Ascending aorta (tissue), 2 donors: Measurements from ENCODE around the gene LCOR. TPM values are rescaled to one million over a fixed set of nuclear protein-coding genes. Genes with fewer than 3 reads are reported as not detected.

Experiments
- DNase-seq, 2 donors: peaks; one replicate each; pipeline ENCODE4 v3.0.0-alpha.2; 2019; ENCODE audit warnings: low spot score in 2 of 2
- H3K27ac ChIP-seq, 2 donors: fragments of 200-600 bp; sonication (generic); one replicate each; pipeline ENCODE4 v1.5.1; 2016 to 2017; ENCODE audit warnings: mild to moderate bottlenecking in 1 of 2
- H3K27me3 ChIP-seq: fragments of 200-600 bp; sonication (generic); one replicate; pipeline ENCODE4 v1.5.1; 2017
- H3K36me3 ChIP-seq, 2 donors: fragments of 200-600 bp; sonication (generic); one replicate each; pipeline ENCODE4 v1.5.1; 2016
- H3K4me1 ChIP-seq, 2 donors: fragments of 200-600 bp; sonication (generic); one replicate each; pipeline ENCODE4 v1.5.1; 2016 to 2017; ENCODE audit warnings: mild to moderate bottlenecking in 1 of 2
- H3K4me3 ChIP-seq, 2 donors: fragments of 200-600 bp; sonication (generic); one replicate each; pipeline ENCODE4 v1.5.1; 2016 to 2017; ENCODE audit warnings: mild to moderate bottlenecking in 1 of 2
- H3K9me3 ChIP-seq, 2 donors: fragments of 200-600 bp; sonication (generic); one replicate each; pipeline ENCODE4 v1.5.1; 2016
- intact Hi-C: fragments of 100-400 bp; cut with DNase I; formaldehyde crosslinking; loops from one replicate; pipeline ENCODE4 v1.15.1; 2023
- total RNA-seq: library from RNA; depleted of rRNA; stranded (reverse); fragments of >200 nt; gene quantifications from one replicate; pipeline ENCODE4 v1.1.0, GENCODE V29; 2016
- TF ChIP-seq, protein P1 (sequence below), 3 experiments: fragments of 200-600 bp in 2 of 3; fragments of 450-650 bp in 1 of 3; sonication (generic) in 2 of 3; IDR thresholded peaks; one replicate each; pipeline ENCODE4 v1.5.1; 2016 to 2019; ENCODE audit warnings: antibody characterized with exemption in 3 of 3, mild to moderate bottlenecking in 1 of 3, moderate library complexity in 1 of 3

LCOR gene
- total RNA-seq, 1 donor from 2014 or later: 7.5 TPM

DNA sequence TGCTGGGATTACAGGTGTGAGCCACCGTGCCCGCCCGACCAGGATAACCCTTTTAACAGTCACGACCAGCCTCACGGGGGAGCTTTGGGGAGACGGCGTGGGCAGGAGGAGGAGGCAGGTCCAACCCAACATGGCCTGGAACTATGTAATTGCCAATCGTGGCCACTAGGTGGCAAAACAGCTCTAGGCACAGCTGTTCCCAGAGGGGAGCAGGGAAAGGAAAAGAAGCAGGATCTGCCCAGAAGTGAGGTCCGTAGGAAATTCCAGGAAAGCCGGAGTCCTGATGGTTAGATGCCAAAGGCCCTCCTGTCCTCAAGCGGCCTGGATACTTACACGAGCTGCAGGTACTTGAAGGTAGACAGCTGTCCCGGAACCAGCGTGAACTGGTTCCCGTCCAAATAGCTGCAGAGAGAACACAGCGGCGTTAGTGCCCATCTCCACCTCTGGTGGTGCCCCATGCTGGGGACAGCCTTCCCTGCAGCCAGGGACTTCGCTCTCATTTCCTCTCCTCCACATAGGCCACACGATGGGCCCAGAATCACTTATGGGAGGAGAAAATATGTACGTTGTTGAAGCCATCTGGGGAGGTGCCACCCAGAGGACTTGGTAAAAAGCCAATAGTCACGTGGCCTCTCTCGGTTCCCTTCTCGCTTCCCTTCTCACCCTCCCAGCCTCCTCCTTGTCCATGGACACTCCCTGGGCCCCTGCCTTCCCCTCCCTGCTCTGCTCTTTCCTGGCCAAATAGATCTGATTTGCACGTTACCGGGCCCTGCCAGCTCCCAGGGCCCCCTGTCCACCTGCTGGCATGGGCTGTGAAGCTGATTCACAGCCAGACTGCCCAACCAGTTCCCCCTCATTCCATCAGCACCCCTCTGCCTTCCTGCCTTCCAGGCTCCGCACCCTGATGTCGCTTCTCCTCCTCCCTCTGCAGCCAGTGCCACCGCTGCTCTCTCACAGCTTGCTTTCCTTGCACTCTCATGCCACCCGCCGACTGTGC, 205.6 kb downstream of the LCOR start:
- Histone ChIP-seq H3K27ac (no peak overlapping the region), H3K4me1 (no peaks in the 10 kb centered on the region), H3K36me3 (no peaks in the 10 kb centered on the region), H3K4me3 (peak overlapping the region; percentile 44 to 63), H3K9me3 (no peaks in the 10 kb centered on the region), H3K27me3 (no peaks in the 10 kb centered on the region)
- intact Hi-C loops: loop anchor here (5.0 kb wide), 1 partner anchor 125 kb away; no protein-coding TSS in a partner anchor
- peak in 1 of 2 donors; percentile 87 for DNase-seq
- TF ChIP-seq, protein P1, sequence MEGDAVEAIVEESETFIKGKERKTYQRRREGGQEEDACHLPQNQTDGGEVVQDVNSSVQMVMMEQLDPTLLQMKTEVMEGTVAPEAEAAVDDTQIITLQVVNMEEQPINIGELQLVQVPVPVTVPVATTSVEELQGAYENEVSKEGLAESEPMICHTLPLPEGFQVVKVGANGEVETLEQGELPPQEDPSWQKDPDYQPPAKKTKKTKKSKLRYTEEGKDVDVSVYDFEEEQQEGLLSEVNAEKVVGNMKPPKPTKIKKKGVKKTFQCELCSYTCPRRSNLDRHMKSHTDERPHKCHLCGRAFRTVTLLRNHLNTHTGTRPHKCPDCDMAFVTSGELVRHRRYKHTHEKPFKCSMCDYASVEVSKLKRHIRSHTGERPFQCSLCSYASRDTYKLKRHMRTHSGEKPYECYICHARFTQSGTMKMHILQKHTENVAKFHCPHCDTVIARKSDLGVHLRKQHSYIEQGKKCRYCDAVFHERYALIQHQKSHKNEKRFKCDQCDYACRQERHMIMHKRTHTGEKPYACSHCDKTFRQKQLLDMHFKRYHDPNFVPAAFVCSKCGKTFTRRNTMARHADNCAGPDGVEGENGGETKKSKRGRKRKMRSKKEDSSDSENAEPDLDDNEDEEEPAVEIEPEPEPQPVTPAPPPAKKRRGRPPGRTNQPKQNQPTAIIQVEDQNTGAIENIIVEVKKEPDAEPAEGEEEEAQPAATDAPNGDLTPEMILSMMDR (IDR thresholded peaks at IDR 0.05): peak; percentile 78 to 90 (median 87)

DNA sequence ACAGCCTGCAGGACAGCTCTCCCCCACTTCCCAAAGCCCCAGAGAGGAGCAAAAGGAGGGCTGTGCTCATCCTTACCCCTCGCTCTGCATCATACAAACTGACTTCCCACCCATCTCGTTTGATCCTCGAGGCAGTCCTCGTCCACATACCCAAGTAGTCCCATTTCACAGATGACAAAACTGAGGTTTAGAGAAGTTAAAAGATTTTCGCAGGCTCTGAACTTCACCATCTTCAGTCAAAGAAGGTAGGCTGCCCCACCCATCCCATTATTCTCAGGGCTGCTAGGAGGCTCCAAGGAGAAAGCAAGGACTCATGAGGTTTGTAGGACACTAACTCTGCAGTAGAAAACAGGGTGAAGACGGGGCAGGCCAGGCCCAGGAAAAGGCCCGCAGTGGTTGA, 206.6 kb downstream of the LCOR start:
- DNase-seq: no peak
- intact Hi-C loops: loop anchor here (5.0 kb wide), 1 partner anchor 126 kb away; no protein-coding TSS in a partner anchor

DNA sequence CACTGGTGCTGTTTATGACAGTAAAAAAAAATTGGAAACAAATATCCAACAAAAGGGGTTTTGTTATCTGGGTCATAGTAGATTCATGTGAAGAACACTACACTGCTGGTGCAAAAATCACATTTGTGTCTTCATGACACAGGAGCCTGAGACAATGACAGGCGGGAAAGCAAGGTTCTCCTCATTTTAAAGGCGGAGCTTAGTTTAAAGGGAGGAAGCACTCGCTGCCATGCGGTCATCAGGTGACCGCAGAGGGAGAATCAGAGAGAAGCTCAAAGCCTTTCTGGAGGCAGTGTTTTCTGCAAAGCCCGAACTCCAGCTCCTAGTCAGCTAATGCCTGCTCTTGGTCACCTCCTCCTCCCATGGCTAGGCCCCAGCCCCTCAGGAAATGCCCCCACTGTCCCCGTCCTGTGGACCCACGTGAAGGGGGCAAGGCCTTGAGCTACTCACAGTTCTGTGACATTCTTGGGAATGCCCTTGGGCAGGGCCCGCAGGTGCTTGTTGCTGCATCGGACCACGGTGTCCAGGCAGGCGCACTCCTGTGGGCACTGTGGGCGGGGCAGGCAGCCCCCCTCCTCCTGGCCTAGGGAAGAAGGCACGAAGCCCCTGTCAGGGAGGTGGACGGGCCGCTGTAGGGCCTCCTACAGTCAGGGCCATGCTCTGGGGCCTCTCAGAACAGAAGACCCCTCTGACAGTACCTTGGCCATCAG, 207.6 kb downstream of the LCOR start:
- intact Hi-C loops: loop anchor here (5.0 kb wide), 1 partner anchor 127 kb away; no protein-coding TSS in a partner anchor
- H3K36me3 ChIP-seq: no peaks in the 10 kb centered on the region
- H3K27me3 ChIP-seq: no peaks in the 10 kb centered on the region
- no peaks in the 10 kb centered on the region for H3K9me3 ChIP-seq
- TF ChIP-seq, protein P1 (IDR thresholded peaks at IDR 0.05): no peak
- H3K4me1 ChIP-seq: no peaks in the 10 kb centered on the region
- no peak overlapping the region for H3K4me3 ChIP-seq
- DNase-seq: no peak
- no peak overlapping the region for H3K27ac ChIP-seq

More for the DNA sequence above, 206.6 kb downstream of the LCOR start:
- TF ChIP-seq, protein P1 (IDR thresholded peaks at IDR 0.05): no peak
- Histone ChIP-seq H3K4me1 (no peaks in the 10 kb centered on the region), H3K4me3 (no peak overlapping the region), H3K27ac (no peak overlapping the region), H3K27me3 (no peaks in the 10 kb centered on the region), H3K36me3 (no peaks in the 10 kb centered on the region), H3K9me3 (no peaks in the 10 kb centered on the region)

DNA sequence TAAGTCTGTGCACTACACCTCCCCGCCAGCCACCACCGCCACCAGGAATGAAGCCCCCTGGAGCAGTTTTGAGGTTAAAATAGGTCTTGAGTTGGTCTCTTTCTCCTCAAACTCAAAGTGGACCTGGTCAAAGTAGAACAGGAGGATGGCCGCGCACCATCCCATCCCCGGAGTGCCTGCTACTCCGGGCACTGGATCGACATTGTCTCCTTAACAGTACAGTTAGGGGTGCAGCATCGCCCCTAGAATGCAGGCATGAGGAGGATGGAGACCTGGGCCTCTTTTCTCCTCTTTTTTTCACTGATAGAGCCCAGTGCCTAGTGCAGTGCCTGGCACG, 208.1 kb downstream of the LCOR start:
- DNase-seq: no peak
- H3K36me3 ChIP-seq: no peaks in the 10 kb centered on the region
- H3K27ac ChIP-seq: no peak overlapping the region
- intact Hi-C loops: no loop called here
- H3K9me3 ChIP-seq: no peaks in the 10 kb centered on the region
- H3K4me3 ChIP-seq: no peak overlapping the region
- TF ChIP-seq, protein P1 (IDR thresholded peaks at IDR 0.05): no peak
- no peaks in the 10 kb centered on the region for H3K27me3 ChIP-seq
- no peaks in the 10 kb centered on the region for H3K4me1 ChIP-seq

DNA sequence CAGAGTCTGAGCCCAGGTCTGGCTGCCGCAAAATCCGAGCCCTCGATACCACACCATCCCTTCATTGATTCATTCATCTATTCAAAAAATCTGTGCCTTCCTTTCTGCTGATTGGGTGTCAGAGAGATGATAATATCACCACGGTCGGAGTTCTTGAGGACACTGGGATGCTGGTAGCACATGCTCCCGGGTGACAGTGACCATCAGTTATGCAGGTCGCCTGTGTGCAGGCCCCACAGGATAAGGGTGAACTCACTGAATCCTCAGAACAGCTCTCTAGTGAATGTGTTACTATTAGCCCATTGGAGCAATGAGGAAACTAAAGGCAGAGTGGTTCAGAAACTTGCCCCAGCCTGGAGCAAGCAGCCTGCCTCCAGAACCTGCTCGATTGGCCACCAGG, 208.6 kb downstream of the LCOR start:
- no peak overlapping the region for H3K4me3 ChIP-seq
- no peaks in the 10 kb centered on the region for H3K36me3 ChIP-seq
- no peak overlapping the region for H3K27ac ChIP-seq
- TF ChIP-seq, protein P1 (IDR thresholded peaks at IDR 0.05): no peak
- intact Hi-C loops: no loop called here
- H3K9me3 ChIP-seq: no peaks in the 10 kb centered on the region
- DNase-seq: no peak
- H3K27me3 ChIP-seq: no peaks in the 10 kb centered on the region
- H3K4me1 ChIP-seq: no peaks in the 10 kb centered on the region
